Suprapubic skin (tissue), 4 donors: ENCODE results near the gene RHBDF1. TPM values are rescaled to one million over a fixed set of nuclear protein-coding genes. Genes with fewer than 3 reads are reported as not detected.
"Not testable (repeated sequence)": the region's sequence is repeated elsewhere in the genome, so short reads cannot be mapped to it uniquely, and the experiment has no call there.

Experiments
- DNase-seq, 2 donors: peaks; one replicate each; pipeline ENCODE4 v3.0.0-alpha.2; 2019; ENCODE audit warnings: low spot score in 2 of 2
- H3K27ac ChIP-seq: fragments of 200-600 bp; sonication (generic); one replicate; pipeline ENCODE4 v1.5.1; 2019
- H3K27me3 ChIP-seq: fragments of 200-600 bp; sonication (generic); one replicate; pipeline ENCODE4 v1.5.1; 2019
- H3K36me3 ChIP-seq: fragments of 200-600 bp; sonication (generic); one replicate; pipeline ENCODE4 v1.5.1; 2019
- H3K4me1 ChIP-seq: fragments of 200-600 bp; sonication (generic); one replicate; pipeline ENCODE4 v1.5.1; 2019
- H3K4me3 ChIP-seq: fragments of 200-600 bp; sonication (generic); one replicate; pipeline ENCODE4 v1.5.1; 2019; ENCODE audit warnings: mild to moderate bottlenecking
- H3K9me3 ChIP-seq: fragments of 200-600 bp; sonication (generic); one replicate; pipeline ENCODE4 v1.5.1; 2019
- EP300 ChIP-seq: sonication (generic); formaldehyde crosslinking; IDR thresholded peaks from one replicate; pipeline ENCODE4 v1.6.1; 2017; ENCODE audit warnings: antibody characterized with exemption
- POLR2A ChIP-seq, 2 donors: fragments of 450-650 bp; IDR thresholded peaks; one replicate each; pipeline ENCODE4 v1.6.1; 2017; ENCODE audit warnings: antibody characterized with exemption in 2 of 2, mild to moderate bottlenecking in 2 of 2, moderate library complexity in 2 of 2
- POLR2AphosphoS5 ChIP-seq, 3 donors: sonication (generic); formaldehyde crosslinking; IDR thresholded peaks; one replicate each; pipeline ENCODE4 v1.6.1; 2017; ENCODE audit warnings: antibody characterized with exemption in 3 of 3
- WGBS: methylation state at CpG from one replicate; pipeline ENCODE4 v1.1.5; 2018; 5-methylcytosine and 5-hydroxymethylcytosine counted together
- total RNA-seq, 4 donors: library from RNA; depleted of rRNA; stranded (reverse); fragments of >200 nt; gene quantifications; one replicate each; pipeline ENCODE4 v1.1.0, GENCODE V29; 2016
- TF ChIP-seq, protein P1 (sequence below), 2 donors: fragments of 200-600 bp in 1 of 2; fragments of 450-650 bp in 1 of 2; sonication (generic) in 1 of 2; IDR thresholded peaks; one replicate each; pipeline ENCODE4 v1.5.1; 2016 to 2019; ENCODE audit warnings: antibody characterized with exemption in 2 of 2, mild to moderate bottlenecking in 1 of 2, moderate library complexity in 1 of 2

Gene RHBDF1
- total RNA-seq, 4 donors from 2014 or later: 32.1 to 107 (median 41.2) TPM

GRCh38 chr16:47234-47633 is 25.2 kb downstream of the RHBDF1 start:
- H3K36me3 ChIP-seq: peaks cover 31% of the 10 kb centered on the region
- TF ChIP-seq, protein P1, sequence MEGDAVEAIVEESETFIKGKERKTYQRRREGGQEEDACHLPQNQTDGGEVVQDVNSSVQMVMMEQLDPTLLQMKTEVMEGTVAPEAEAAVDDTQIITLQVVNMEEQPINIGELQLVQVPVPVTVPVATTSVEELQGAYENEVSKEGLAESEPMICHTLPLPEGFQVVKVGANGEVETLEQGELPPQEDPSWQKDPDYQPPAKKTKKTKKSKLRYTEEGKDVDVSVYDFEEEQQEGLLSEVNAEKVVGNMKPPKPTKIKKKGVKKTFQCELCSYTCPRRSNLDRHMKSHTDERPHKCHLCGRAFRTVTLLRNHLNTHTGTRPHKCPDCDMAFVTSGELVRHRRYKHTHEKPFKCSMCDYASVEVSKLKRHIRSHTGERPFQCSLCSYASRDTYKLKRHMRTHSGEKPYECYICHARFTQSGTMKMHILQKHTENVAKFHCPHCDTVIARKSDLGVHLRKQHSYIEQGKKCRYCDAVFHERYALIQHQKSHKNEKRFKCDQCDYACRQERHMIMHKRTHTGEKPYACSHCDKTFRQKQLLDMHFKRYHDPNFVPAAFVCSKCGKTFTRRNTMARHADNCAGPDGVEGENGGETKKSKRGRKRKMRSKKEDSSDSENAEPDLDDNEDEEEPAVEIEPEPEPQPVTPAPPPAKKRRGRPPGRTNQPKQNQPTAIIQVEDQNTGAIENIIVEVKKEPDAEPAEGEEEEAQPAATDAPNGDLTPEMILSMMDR (IDR thresholded peaks at IDR 0.05): no peak
- TF ChIP-seq EP300 (no peak), POLR2A (IDR thresholded peaks at IDR 0.05) (no peak), POLR2AphosphoS5 (IDR thresholded peaks at IDR 0.05) (no peak)
- no peak for DNase-seq
- H3K9me3 ChIP-seq: no peaks in the 10 kb centered on the region
- no peaks in the 10 kb centered on the region for H3K27me3 ChIP-seq
- no peak overlapping the region for H3K4me3 ChIP-seq
- WGBS: 96% methylated on average over 7 of the region's 7 CpGs
- no peak overlapping the region for H3K27ac ChIP-seq
- H3K4me1 ChIP-seq: peaks cover 2% of the 10 kb centered on the region

DNA sequence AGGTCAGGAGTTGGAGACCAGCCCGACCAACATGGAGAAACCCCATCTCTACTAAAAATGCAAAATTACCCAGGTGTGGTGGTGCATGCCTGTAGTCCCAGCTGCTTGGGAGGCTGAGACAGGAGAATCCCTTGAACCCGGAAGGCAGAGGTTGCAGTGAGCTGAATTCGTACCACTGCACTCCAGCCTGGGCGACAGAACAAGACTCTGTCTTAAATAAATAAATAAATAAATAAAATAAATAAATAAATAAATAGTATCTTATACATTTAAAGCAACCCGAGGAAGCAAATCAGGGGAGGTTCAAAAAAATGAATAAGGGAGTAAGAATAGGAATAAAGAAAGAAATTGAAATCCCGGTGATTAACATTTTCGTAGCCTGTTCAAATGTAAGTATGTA is 25.9 kb downstream of the RHBDF1 start:
- WGBS: 93% methylated on average over 7 of the region's 7 CpGs
- not testable (repeated sequence) for H3K9me3 ChIP-seq, H3K27me3 ChIP-seq, H3K27ac ChIP-seq, H3K4me3 ChIP-seq, H3K4me1 ChIP-seq
- H3K36me3 ChIP-seq: peaks cover 31% of the 10 kb centered on the region
- peak in 1 of 2 donors; percentile 57 for DNase-seq

DNA sequence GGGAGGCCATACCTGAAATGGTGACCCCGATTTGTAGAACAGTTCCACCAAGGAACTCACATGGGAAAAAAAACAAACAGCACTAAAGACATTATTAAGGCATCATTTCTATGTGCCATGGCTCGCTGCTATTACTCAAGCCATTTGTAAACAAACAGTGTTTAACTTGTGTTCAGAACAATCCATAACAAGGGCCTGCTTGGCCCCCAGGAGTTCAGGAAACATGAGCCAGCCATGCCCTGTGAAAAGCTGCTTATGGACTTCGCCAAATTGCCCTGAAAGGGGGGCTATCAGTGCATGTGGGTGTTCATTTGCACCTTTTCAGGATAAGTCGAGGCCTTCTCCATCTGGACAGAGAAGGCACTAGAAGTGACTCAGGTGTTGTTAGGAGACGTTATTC is 27.0 kb downstream of the RHBDF1 start:
- H3K4me1 ChIP-seq: no peaks in the 10 kb centered on the region
- H3K36me3 ChIP-seq: peaks cover 28% of the 10 kb centered on the region
- no peaks in the 10 kb centered on the region for H3K27me3 ChIP-seq
- no peaks in the 10 kb centered on the region for H3K9me3 ChIP-seq
- TF ChIP-seq EP300 (no peak), POLR2AphosphoS5 (IDR thresholded peaks at IDR 0.05) (no peak), POLR2A (IDR thresholded peaks at IDR 0.05) (no peak)
- TF ChIP-seq, protein P1 (IDR thresholded peaks at IDR 0.05): no peak
- no peak overlapping the region for H3K4me3 ChIP-seq
- 98% methylated on average over 5 of the region's 5 CpGs for WGBS
- H3K27ac ChIP-seq: no peak overlapping the region
- peak in 1 of 2 donors; percentile 26 for DNase-seq

DNA sequence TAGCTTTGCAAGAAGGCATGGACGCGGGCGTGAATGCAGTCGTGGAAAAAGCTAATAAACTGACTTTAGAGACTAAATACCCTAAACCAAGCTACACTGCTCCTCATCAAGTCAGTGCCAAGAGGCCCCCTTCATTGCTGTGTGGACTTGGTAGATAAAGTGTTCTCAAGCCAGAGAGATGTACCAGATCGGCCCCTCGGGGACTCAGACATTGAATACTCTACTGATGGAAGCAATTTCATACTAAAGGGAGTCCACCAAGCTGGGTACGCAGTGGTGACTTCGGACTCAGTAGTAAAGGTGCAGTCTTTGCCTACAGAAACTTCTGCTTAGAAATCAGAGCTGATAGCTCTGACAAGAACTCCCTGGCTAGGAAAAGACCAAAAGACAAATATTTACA is 27.8 kb downstream of the RHBDF1 start:
- H3K4me1 ChIP-seq: no peaks in the 10 kb centered on the region
- no peaks in the 10 kb centered on the region for H3K9me3 ChIP-seq
- peaks cover 26% of the 10 kb centered on the region for H3K36me3 ChIP-seq
- TF ChIP-seq POLR2AphosphoS5 (IDR thresholded peaks at IDR 0.05) (no peak), EP300 (no peak), POLR2A (IDR thresholded peaks at IDR 0.05) (no peak)
- TF ChIP-seq, protein P1 (IDR thresholded peaks at IDR 0.05): no peak
- WGBS: 96% methylated on average over 8 of the region's 8 CpGs
- DNase-seq: peak in 1 of 2 donors; percentile 31
- H3K27me3 ChIP-seq: no peaks in the 10 kb centered on the region
- H3K4me3 ChIP-seq: no peak overlapping the region
- no peak overlapping the region for H3K27ac ChIP-seq

GRCh38 chr16:43294-43693 is 29.1 kb downstream of the RHBDF1 start:
- Histone ChIP-seq H3K4me1 (no peaks in the 10 kb centered on the region), H3K9me3 (no peaks in the 10 kb centered on the region), H3K27ac (no peak overlapping the region), H3K27me3 (no peaks in the 10 kb centered on the region), H3K36me3 (peaks cover 24% of the 10 kb centered on the region), H3K4me3 (no peak overlapping the region)
- TF ChIP-seq POLR2AphosphoS5 (IDR thresholded peaks at IDR 0.05) (no peak), POLR2A (IDR thresholded peaks at IDR 0.05) (no peak), EP300 (no peak)
- TF ChIP-seq, protein P1 (IDR thresholded peaks at IDR 0.05): no peak
- 79% methylated on average over 5 of the region's 5 CpGs for WGBS
- no peak for DNase-seq

GRCh38 chr16:42691-43090 is 29.7 kb downstream of the RHBDF1 start:
- Histone ChIP-seq H3K36me3 (peaks cover 24% of the 10 kb centered on the region), H3K4me1 (no peaks in the 10 kb centered on the region), H3K27me3 (no peaks in the 10 kb centered on the region), H3K27ac (no peak overlapping the region), H3K9me3 (no peaks in the 10 kb centered on the region), H3K4me3 (no peak overlapping the region)
- no peak for DNase-seq
- no peak for TF ChIP-seq EP300
- TF ChIP-seq POLR2A (IDR thresholded peaks at IDR 0.05): no peak
- TF ChIP-seq, protein P1 (IDR thresholded peaks at IDR 0.05): no peak
- TF ChIP-seq POLR2AphosphoS5 (IDR thresholded peaks at IDR 0.05): no peak
- 86% methylated on average over 4 of the region's 4 CpGs for WGBS
